NB4 (cell line): ENCODE measurements around the gene TMEM72.

Source experiments
- DNase-seq: peaks from one replicate; pipeline ENCODE4 v3.0.0; 2010; ENCODE audit warnings: low read depth
- H3K4me3 ChIP-seq: one replicate; pipeline ENCODE4 v1.5.1; 2011; ENCODE audit warnings: mild to moderate bottlenecking, low read depth, low read length, moderate library complexity
- MYC ChIP-seq: IDR thresholded peaks from 2 replicates; pipeline ENCODE4 v1.6.1; 2011; ENCODE audit warnings: low read depth, low read length
- POLR2A ChIP-seq: IDR thresholded peaks from 2 replicates; pipeline ENCODE4 v1.6.1; 2011; ENCODE audit warnings: mild to moderate bottlenecking; ENCODE audit not compliant: insufficient read length; ENCODE audit errors: extremely low read depth
- TF ChIP-seq, protein P1 (sequence below): IDR thresholded peaks from 2 replicates; pipeline ENCODE4 v1.6.1; 2011; ENCODE audit warnings: low read depth, low read length
- TF ChIP-seq, protein P2 (sequence below): IDR thresholded peaks from one replicate; pipeline ENCODE4 v1.5.1; 2012; ENCODE audit warnings: low read depth, low read length

TMEM72 gene

DNA sequence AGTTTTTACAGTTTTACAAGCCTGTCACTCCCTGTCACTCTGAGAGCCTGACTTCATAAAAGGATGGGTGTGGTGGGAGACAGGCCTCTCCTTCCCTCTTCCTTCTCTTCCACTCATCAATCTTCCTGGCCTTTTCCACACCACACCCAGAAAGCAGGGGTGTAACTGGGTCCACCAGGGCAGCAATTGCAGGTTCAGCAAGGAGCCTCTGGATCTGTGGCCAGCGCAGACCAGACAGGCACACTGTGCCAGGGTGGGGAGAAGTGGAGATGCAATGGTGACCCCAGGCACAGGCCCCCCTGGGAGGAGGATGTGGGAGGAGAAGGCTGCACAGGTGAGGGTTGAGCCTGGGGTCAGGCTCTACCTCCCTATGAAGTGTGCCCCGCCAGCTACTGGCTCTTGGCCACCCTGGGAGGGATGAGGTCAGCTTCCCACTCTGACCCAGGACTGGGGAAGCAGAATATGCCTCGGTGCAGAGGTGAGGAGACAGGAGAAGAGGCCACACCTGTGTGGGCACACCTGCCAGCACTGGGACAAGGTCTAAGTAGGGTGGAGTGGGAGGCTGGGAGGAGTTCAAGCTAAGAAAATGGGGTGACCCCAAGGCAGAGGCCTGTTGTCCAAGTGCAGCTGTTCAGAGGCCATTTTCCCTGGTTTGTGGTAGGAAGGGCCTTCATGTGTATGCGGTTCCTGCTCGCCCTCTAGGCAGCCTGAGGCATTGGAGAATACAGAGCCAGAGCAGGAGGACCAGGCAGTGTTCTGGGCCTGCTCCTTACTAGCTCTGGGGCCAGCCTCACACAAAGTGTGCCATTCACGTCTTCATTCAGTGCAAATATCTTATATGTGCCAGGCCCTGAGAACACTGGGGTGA, 20.2 kb upstream of the TMEM72 start:
- no peak for DNase-seq
- TF ChIP-seq POLR2A: no peak
- TF ChIP-seq, protein P1, sequence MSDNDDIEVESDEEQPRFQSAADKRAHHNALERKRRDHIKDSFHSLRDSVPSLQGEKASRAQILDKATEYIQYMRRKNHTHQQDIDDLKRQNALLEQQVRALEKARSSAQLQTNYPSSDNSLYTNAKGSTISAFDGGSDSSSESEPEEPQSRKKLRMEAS: no peak
- TF ChIP-seq MYC: no peak
- TF ChIP-seq, protein P2, sequence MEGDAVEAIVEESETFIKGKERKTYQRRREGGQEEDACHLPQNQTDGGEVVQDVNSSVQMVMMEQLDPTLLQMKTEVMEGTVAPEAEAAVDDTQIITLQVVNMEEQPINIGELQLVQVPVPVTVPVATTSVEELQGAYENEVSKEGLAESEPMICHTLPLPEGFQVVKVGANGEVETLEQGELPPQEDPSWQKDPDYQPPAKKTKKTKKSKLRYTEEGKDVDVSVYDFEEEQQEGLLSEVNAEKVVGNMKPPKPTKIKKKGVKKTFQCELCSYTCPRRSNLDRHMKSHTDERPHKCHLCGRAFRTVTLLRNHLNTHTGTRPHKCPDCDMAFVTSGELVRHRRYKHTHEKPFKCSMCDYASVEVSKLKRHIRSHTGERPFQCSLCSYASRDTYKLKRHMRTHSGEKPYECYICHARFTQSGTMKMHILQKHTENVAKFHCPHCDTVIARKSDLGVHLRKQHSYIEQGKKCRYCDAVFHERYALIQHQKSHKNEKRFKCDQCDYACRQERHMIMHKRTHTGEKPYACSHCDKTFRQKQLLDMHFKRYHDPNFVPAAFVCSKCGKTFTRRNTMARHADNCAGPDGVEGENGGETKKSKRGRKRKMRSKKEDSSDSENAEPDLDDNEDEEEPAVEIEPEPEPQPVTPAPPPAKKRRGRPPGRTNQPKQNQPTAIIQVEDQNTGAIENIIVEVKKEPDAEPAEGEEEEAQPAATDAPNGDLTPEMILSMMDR: no peak
- no peak overlapping the region for H3K4me3 ChIP-seq

DNA sequence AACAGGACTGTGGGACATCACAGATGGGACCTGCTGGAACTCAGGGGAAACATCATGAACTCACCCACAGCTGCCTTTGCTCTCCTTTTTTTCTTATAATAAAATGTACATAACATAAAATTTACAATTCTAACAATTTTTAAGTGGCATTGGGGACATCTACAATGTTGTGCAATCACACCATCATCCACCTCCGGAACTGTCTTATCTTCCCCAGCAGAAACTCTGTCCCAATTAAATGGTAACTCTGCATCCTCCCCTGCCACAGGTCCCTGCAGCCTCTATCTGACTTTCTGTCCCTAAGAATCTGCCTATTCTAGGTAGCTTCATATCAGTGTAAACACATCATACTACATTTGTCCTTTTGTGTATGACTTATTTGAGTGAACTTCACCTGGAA, 19.4 kb upstream of the TMEM72 start:
- H3K4me3 ChIP-seq: no peak overlapping the region
- TF ChIP-seq, protein P2: no peak
- TF ChIP-seq POLR2A (no peak), MYC (no peak)
- TF ChIP-seq, protein P1: no peak
- peak; percentile 59 for DNase-seq

DNA sequence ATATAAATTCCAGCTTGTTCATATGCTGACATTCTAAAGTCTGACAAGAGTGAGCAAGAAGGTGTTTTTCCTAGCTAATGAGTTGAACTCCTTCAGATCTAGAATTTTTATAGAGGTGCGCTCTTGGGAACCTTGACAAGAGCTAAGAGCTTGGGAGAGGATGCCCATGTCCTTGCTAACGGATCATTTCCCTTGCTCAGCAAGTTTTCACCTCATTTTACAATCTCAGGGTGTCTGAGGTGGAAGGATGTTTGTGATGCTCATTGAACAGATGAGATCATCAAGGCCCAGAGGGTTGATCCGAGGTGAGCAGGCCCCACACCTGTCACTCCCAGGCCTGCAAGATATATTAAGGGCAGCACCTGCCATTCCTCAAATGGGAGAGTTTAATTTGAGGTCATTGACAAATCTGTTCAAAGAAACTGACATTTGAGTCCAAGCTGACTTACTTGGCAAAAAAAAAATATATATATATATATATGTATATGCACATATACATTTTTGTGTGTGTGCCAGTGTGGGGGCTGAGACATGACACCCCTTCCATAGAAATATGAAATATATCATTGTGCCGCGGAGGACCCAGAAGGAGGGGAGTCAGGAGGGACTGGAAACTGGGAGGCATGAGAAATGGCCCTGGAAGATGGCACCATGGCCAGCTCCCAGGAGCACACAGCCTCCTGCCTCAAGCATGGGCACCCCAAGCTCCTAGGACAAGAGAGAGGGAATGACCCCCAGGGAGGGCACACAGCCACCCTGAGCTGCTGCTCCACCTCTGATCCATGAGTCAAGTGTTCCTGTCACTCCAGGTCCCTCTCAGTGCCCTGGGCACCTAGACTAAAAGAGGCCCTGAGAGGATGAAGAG, 17.3 kb upstream of the TMEM72 start:
- no peak for DNase-seq
- no peak overlapping the region for H3K4me3 ChIP-seq
- TF ChIP-seq MYC (no peak), POLR2A (no peak)
- TF ChIP-seq, protein P2: no peak
- TF ChIP-seq, protein P1: no peak

- no peak for DNase-seq
- TF ChIP-seq MYC: no peak
- TF ChIP-seq, protein P1: no peak
- TF ChIP-seq POLR2A: no peak
- TF ChIP-seq, protein P2: no peak
- H3K4me3 ChIP-seq: no peak overlapping the region
These were observed 16.4 kb upstream of the TMEM72 start for GRCh38 chr10:44894691-44895090.

DNA sequence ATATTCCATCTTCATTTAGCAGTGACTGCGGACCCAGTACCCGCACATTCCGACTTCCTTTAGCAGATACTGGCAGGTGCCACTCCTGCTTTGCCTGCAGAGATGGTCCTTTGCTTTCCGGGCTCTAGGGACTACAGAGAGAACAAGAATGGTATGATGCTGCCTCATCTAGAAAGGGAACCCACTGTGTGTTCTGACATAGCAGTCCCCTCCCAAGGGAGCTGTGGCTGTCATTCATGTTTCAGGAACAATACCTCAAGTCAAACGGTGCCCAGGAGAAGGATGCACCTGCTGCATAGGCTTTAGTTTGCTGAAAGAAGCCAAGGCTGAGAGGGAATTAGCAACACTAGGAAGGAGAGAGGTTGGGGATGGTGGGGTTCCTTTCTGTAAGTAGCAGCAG, 15.9 kb upstream of the TMEM72 start:
- DNase-seq: no peak
- no peak overlapping the region for H3K4me3 ChIP-seq
- TF ChIP-seq POLR2A: no peak
- TF ChIP-seq, protein P2: no peak
- no peak for TF ChIP-seq MYC
- TF ChIP-seq, protein P1: no peak
